HG02870 (cell line): ENCODE data around the gene RAPGEF5.

Experiments
- ATAC-seq: cut with Tn5 transposase; IDR thresholded peaks from one replicate; pipeline ENCODE4 v1.9.1; 2021; ENCODE audit warnings: mild to moderate bottlenecking, moderate library complexity; ENCODE audit not compliant: unreplicated experiment

RAPGEF5 gene

DNA sequence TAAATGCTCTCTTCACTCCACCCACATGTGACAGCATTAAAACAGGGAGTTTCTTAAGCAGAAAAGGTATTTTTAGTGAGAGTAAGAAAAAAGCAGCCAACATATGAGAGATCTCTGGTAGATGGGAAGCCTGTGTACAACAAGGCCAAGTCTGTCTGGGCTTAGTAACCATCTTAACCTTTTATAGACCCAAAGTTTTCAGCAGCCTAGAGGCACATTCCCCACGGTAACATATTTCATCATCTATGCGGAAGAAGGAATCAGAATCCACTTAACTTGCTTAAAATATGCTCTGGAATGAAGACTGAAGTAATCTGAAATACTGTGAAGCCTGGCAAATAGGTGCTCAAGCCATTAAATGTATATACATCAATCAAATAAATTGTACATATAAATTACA is 127.8 kb downstream of the RAPGEF5 start:
- ATAC-seq: no peak

DNA sequence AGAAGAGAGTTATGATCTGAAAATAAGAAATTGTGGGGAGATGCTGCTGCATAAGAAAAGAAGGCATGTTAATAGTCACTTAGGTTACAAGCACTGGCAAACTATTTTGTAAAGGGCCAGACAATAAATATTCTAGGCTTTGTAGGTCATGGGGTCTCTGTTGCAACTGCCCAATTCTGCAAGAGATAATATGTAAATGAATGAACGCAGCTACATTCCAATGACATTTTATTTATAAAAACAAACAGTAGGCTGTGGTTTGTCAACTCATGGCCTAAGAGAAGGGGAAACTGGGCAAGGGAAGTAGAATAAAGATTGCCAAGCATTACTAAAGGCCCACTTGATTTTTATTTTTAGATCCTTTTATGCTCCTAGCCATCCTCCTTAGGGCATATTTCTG is 133.1 kb downstream of the RAPGEF5 start:
- ATAC-seq: no peak

DNA sequence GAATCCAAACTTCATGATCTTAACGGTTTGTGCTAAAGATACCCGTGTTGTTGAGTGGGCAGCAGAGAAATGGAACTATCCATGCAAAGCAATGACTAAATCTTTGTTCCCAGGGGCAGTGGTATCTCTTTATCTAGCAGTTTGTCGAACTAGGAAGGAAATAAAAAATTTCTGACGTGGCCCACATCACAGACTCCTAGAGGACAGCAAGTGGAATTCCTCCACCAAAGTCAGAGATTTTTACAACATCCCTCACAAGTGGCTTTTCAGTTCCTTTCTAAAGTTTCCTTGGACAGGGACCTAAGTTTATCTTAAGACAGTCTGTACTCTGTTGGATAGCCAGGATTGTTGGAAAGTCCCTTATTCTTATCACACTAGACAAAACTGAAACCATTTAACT is 136.0 kb downstream of the RAPGEF5 start:
- no peak for ATAC-seq

DNA sequence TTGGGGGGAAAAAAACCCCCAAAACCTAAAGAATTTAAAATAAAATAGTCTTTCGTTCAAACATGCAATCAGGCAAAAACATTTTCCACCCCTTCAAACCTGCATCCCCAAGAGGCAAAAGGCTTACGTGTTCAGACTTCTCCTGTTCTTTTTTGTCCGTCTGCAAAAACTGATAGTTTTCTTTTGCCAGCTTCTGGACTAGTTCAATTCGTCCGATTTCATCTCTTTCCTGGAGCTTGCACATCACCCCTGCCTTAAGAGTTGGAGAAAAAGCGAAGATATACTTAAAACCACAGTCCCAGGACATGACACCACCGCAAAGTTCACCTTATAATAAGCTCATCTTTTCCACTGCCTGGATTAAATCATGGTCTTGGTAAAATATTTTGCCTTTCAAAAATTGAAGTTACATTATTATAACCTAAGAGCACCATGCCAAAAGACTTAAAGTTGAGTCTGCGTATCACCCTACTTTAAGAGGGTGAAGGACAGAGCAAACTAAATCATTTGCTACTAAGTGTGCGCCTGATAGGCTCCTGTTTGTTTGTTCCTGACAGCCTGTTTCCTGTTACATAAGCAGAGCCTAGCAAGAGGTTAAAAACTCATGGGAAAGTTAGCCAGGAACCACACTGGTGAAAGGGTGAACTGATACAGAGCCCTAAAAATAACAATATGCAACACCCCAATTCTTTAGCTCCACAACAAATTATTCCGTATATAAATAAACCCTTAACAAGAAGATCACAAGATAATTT is 137.0 kb downstream of the RAPGEF5 start:
- no peak for ATAC-seq

DNA sequence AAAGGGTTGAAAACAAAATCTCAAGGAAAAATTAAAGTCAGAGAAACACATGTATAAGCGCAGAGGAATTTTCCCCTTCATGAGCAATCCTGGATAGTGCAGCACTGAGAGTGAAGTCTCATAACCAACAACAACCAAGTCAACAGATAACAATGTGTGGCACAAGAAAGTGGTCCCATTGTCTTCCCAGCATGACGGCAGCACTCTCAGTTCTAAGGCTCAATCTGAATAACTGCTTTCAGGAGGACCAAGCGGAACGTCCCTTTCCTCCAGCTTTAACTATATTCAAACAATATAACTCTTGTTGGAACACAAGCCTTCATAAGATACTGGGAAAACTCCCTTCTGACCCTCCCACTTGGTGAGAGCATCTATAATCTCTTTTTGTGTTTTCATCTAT is 137.9 kb downstream of the RAPGEF5 start:
- no peak for ATAC-seq

DNA sequence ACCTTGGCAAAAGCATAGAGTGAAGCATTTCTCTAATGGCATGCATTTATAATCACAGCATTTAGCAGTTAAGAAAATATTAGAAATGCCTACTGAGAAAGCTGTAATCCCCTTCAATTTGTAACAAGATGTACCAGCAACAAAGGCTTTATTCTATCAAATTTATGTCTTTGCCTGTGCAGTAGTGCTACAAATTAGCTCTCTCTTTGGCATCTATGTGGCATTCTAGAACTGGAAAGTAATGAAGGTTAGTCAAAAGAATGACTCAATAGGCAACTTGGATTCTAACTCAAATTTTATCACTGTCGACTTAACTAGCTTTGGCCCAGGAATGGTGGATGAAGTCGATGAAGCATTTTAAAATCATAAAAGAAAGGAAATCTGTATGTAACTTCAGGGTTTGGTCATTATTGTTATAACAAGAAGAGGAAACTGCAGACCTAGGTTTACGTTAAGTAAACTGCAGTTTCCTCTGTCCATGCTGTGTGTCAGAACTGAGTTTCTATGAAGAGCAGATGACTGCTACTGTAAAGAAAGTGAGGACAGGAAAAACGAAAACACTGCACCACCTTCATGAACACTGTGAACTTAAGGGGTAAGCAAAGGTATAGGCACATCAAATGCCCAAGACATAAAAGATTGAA is 140.0 kb downstream of the RAPGEF5 start:
- no peak for ATAC-seq

DNA sequence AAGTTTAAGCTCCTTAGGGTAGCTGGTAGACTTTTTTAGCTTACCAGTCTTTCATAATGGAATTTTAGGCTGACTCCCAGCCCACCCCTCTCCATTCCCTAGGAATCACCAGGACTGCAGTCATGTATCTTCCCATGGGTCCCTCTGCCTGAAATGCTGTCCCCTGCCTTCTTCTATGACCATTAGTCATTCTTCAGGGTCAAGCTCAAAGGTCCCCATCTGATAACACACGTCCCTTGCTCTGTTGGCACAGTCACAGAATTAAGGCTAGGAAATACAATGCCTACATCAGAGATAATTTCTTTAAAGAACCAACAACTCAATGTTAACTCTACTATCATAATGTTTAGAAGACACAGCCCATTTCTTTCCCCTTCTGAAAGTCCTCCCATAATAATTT is 140.6 kb downstream of the RAPGEF5 start:
- no peak for ATAC-seq

DNA sequence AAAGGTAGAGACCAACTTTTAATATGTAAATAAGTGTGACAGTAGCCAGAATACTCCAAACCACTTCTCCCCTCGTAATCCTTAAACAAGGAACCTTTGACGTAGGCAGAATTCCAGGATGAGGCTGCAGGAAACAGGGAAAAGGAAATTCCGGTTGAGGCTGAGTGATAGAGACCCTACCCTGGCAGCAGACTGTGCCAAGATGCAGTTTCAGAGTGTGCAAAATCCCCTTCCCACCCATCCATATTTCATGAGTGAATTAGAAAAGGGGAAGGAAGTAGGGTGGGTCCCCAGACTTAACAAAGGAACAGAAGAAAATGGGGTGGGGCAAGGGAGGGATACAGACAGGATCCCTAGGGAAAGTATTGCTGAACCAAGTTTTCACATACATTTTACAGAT is 143.0 kb downstream of the RAPGEF5 start:
- no peak for ATAC-seq

DNA sequence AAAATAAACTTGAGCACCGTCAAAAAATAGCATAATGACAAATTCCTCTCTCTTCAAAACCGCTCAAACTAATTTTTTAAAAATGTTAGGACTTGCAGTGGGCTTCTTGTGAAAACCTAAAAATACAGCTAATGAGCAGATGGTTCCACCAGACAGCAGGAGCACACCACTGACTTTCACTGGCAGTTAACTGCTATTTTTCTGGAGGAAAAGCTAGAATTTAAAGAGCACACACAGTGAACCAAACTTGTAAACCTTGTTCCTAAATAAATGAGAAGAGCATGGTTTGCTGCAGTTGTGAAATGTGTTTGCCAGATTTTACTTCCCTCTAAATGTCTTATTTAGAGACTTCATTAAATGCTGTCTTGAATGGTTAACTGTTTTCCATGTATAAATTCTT is 143.9 kb downstream of the RAPGEF5 start:
- no peak for ATAC-seq

DNA sequence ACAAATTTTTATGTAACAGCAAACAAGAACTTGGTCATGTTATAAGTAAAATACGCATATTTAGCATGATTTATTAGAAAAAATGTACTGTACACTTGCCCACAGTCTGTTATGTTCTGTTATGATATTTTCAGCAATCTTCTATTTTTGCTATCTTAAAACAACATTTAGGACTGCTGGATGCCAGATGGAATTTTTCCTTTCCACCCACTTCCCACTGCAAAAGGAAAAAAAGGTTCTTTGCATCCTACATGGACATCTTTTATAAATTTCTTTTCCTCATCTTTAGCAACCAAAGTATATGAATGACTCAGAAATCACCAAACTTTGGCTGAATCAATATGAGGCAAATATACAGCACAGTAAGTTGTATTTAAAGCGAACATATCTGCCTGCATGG is 146.0 kb downstream of the RAPGEF5 start:
- no peak for ATAC-seq

DNA sequence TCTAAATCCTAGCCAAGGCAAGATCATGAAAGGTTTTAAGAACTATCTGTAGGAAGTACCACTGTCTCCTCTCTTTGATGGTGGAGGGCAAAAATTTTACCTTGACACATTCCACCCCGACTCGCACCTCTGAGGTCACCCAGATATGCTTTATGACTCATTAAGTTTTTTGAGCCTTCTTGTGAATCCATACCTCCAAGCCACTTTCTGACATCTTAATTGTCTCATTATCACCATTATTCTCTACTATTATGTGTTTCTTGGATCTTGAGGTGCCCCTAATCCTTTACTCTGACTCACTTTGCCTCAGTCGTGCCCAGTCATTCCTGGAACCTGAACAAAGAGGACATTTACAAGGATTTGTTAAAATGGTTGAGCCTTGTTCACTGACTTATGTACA is 146.6 kb downstream of the RAPGEF5 start:
- ATAC-seq: no peak

DNA sequence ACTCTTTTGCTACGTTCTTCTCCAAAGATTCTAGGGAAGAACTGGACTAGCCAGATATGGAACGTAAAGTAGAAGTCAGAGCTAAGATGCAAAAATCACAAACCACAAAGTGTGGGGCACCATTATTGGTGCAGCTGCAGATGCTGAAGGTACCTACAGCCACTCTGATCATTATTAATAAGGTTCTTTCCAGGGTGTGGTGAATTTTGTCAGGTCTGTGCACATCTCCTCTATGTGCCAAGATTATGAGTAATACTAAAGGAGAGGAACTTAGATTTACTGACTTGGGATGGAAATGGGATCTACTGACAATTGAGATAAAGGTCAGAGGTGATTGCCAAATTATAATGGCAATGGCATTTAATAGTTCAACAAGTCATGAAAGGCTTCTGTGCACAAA is 148.2 kb downstream of the RAPGEF5 start:
- no peak for ATAC-seq

DNA sequence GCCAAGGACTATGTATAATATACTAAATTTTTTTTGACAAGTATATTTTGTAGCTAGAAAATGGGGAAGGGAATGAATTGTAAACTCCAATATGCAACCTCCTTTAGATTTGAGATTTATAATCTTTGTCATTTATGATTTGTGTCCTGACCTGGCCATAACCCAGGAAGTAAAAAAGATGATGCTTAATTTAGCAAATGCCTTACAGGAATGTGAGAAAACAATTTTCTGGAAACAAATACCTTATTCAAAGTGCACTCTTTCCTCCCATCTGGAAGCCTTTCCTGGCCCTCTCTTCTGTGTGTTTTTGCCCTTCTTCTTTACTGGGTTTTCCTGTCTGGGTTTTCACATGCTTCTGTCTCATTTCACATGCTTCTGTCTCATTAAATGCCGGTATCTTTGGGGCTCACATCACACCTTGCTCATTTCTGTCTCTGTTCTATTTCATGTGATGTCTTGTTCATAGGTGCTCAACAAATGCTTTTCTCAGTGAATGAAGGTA is 149.2 kb downstream of the RAPGEF5 start:
- ATAC-seq: no peak

DNA sequence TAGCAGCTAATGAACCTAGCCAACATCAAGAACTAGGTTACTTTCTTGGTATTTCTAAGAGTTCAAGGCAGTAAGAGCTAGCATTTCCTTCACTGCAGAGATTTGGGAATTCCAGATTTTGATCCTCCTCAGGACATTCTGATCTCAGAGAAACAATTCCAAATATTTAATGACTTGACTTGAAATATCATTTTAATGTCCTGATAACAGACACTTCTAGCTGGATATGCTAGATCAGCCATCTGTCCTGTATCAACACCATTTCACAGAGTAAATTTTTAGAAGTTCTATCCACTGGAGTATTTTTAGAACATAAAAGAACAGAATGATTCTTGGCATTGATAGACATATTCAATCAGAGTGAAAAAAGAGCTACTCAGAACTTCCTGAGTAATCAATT is 151.3 kb downstream of the RAPGEF5 start:
- no peak for ATAC-seq

DNA sequence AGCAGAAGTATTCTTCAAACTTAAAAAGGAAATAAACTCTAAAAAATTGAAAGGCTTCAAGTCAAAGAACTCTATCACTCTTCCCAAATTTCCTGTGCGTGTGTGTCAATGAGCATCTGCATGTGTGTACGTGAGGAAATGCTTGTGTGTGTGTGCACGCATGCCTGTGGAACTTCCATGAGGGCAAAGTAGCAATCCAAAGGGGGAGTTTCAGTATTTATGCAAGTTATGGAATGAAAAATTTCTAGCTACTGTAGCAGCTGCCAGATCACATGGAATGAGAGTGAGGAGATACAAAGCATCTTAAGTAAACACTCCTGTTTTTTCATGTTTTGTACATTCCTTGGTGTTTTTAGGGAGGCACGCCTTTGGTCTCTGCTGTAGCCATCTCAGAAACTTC is 152.6 kb downstream of the RAPGEF5 start:
- ATAC-seq: no peak

DNA sequence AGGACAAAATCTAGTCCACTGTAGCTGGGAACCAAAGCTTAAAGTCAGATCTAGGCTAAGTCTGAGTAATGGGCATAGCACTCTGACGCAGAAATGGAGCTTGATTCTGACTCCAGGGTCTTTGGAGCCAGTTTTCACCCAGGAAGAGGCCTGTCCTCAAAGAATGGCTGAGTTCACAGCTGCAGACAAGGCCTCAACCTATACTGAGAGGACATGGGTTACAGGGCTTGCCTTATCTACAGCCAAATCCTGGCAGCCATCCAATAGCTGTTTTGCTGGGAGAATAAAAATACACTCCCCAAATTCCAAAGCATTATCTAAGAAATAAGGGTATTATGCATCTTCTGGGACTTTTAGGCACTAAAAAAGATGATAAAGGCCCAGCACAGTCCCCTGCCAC is 154.8 kb downstream of the RAPGEF5 start:
- no peak for ATAC-seq

DNA sequence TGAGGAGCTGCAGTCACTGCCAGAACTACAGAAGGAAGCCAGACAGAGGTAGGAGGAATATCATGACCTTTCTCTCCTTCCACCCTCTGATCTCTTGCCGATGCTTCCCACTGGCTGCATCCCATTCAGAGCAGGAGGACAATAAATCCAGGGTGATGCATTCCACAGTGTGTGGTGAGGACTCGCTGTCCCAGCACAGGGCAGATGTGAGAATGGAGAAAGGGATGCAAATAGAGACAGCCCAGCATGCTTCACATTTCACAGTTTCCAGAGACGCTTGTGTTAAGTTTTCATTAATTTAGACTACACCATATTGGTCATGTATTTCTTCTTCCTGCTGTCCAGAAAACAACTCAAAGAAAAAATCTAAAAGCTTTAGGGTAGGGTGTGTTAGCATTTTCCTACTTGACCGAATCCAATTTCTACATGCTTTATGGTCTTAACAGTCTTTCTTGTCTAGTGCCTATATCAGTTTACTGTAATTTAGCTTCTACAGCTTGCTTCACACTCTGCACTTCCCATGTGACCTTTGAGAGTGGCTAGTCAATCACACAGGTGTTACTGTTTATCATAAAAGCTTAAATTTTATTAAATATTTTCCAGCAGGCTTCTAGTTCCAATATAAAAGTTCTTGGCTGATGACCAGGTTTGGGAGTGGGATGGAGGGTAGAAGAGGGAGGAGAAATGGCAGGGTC is 155.6 kb downstream of the RAPGEF5 start:
- no peak for ATAC-seq

DNA sequence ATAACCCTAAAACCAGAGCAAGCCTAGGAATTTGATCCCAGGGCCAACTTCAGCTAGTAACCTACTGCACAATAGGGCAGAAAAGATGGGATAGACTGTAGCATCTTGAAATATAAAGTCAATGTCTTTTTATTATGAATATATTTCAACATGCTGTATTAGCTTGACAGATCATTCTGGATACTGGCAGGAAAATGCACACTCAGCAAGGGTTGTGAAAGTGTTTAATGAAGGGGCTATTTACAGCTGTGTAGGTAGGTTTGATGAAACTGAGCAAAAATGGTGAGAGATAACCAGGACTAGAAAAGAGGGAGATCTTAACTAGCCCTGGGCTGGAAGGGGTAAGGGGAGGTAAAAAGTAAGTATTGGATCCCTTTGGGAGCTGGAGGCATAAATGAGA is 156.2 kb downstream of the RAPGEF5 start:
- ATAC-seq: no peak

DNA sequence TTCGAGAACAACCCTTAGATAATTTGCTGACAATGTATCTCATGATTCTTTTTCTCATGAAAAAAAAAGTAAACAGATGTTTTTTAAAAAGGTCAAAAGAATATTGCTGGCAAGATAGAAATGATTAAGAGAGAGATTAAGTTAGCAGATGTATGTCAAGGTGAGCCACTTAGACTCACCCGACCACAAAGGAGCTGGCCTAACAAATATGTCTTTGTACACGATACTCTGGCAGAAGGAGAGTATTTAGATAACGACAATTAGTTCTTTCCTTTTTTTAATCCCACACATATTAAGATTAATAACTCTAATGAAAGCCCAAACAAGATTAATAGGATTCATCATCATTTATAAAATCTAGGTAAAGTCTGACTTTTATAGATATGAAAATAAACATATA is 156.7 kb downstream of the RAPGEF5 start:
- no peak for ATAC-seq

DNA sequence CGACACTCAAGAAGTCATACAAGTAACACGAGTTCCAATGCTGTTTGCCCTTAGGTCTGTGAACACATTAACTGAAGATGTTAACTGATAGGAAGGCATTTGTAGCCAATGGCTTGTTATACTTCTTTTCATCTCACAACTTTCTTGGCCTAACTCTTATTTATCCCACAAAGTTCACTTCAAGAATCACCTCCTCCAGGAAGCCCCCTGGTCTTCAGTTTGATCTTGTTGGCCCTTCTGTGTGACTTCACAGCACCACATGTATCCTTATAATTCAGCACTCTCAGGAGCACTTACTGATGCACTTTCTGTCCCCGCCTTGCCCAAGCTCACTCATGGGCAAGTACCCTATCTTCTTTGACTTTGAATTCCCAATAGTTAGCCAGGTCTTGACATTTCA is 159.6 kb downstream of the RAPGEF5 start:
- ATAC-seq: no peak

DNA sequence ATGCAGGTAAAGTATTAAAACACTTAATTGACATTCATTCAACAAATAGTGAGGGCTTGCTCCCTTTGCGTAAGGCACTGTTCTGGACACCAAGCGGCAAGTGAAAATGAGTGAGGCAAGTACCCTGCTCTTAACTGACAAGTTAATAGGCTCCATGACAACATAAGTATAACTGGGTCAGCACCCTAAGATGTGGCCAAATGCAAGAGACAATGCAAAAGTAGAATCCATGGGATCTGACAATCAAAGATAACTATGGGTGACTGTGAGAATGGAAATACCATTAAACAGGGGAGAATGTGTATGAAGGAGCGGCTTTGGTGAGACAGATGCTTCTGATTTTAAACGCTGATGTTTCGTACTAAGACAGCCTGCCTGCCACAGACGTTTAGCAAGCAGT is 160.5 kb downstream of the RAPGEF5 start:
- no peak for ATAC-seq
